Endothelial cell of umbilical vein (primary cell): Measurements from ENCODE around the gene ZFPM1.

Experiments
- CTCF ChIP-seq, 2 donors: IDR thresholded peaks; 1 replicate in 1 of 2; 2 replicates in 1 of 2; pipeline ENCODE4 v1.5.1; 2011; ENCODE audit warnings: low read length in 2 of 2, mild to moderate bottlenecking in 2 of 2, moderate library complexity in 2 of 2, control low read depth in 1 of 2, inconsistent platforms in 1 of 2, low read depth in 1 of 2; ENCODE audit not compliant: insufficient read depth in 1 of 2; ENCODE audit errors: extremely low read depth in 1 of 2
- EZH2 ChIP-seq: IDR thresholded peaks from 2 replicates; pipeline ENCODE4 v1.6.1; 2012; ENCODE audit warnings: borderline replicate concordance, low read depth, mild to moderate bottlenecking, moderate library complexity, low read length, inconsistent platforms; ENCODE audit not compliant: severe bottlenecking
- FOS ChIP-seq: IDR thresholded peaks from 2 replicates; pipeline ENCODE4 v1.6.1; 2011; ENCODE audit warnings: mild to moderate bottlenecking, low read length, moderate library complexity, borderline replicate concordance; ENCODE audit not compliant: insufficient read depth
- GATA2 ChIP-seq: IDR thresholded peaks from 2 replicates; pipeline ENCODE4 v1.7.0; 2011; ENCODE audit warnings: low read depth, mild to moderate bottlenecking, moderate library complexity, mixed read lengths, low read length; ENCODE audit not compliant: insufficient read length, insufficient read depth
- JUN ChIP-seq: IDR thresholded peaks from 2 replicates; pipeline ENCODE4 v1.6.1; 2011; ENCODE audit warnings: borderline replicate concordance, low read depth; ENCODE audit not compliant: insufficient read length, insufficient read depth
- MYC ChIP-seq: IDR thresholded peaks from one replicate; pipeline ENCODE4 v1.6.1; 2011; ENCODE audit warnings: mild to moderate bottlenecking, low read depth, low read length
- POLR2A ChIP-seq: IDR thresholded peaks from 2 replicates; pipeline ENCODE4 v1.6.1; 2012; ENCODE audit warnings: low read depth, mild to moderate bottlenecking, control low read depth, low read length

GRCh38 chr16:88527937-88528743, 75.1 kb downstream of the ZFPM1 start:
- TF ChIP-seq EZH2 (no peak), CTCF (IDR thresholded peaks at IDR 0.05; ENCODE audit: extremely low read depth in 1 of 2, insufficient read depth in 1 of 2, low read depth in 1 of 2, low read length in 2 of 2) (no peak), POLR2A (no peak), MYC (no peak), FOS (no peak), JUN (no peak), GATA2 (no peak)
